Sigmoid colon (tissue), 4 donors: Measurements from ENCODE around the gene ATG4B.

Experiments used
- CTCF ChIP-seq, 4 experiments: fragments of 450-650 bp in 3 of 4; fragments of 200-600 bp in 1 of 4; IDR thresholded peaks; one replicate each; pipeline ENCODE4 v1.5.1; 2016 to 2019; ENCODE audit warnings: antibody characterized with exemption in 4 of 4, mild to moderate bottlenecking in 3 of 4, moderate library complexity in 2 of 4
- EP300 ChIP-seq, 4 donors: sonication (generic); formaldehyde crosslinking; IDR thresholded peaks; one replicate each; pipeline ENCODE4 v1.6.1; 2017; ENCODE audit warnings: antibody characterized with exemption in 4 of 4
- POLR2A ChIP-seq, 2 donors: fragments of 450-650 bp; IDR thresholded peaks; one replicate each; pipeline ENCODE4 v1.6.1; 2016; ENCODE audit warnings: antibody characterized with exemption in 2 of 2, mild to moderate bottlenecking in 2 of 2, moderate library complexity in 2 of 2
- POLR2AphosphoS5 ChIP-seq, 4 donors: sonication (generic); formaldehyde crosslinking; IDR thresholded peaks; one replicate each; pipeline ENCODE4 v1.6.1; 2017; ENCODE audit warnings: antibody characterized with exemption in 4 of 4

DNA sequence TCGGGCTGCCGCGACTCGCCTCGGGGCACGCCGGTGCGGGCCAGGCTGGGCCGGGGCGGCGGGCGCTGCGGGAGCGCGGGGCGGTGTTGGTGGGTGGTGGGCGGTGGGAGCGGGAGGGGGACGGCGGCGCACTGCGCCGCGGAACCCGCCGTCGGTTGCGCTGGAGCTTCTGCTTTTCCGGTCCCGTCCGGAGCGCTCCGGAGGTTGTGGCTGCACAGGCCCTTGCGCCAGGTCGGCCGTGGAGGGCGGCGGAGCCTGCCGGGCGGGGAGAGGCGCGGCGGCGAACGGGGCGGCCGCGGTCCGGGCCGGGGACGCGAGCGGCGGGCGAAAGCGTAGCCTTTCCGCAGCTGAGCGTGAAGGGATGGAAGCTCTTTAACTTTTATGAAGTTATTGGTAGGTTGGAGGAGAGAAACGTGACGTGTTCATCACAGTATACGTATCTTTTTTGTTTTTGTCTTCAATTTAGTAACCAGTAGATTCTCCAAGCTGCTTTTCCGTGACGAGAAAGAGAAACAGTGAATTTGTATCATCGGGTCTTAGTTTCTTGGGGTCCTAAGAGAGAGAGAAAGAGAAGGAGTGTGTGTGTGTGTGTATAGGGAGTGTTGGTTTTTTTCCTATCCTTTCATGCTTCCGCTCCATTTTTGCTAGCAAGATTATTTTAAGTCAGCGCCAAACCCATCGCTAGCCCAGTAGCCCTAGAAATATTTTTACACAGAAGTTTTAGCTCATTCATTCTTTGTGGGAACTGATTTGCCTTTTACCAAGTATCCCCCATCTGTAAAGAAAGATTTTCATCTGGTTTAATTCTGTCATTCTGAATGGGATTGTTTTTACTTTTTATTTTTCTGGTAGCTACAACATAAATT lies 535 bp downstream of the ATG4B start:
- no peak for TF ChIP-seq CTCF (IDR thresholded peaks at IDR 0.05)
- no peak for TF ChIP-seq EP300 (IDR thresholded peaks at IDR 0.05)
- TF ChIP-seq POLR2A (IDR thresholded peaks at IDR 0.05): no peak
- no peak for TF ChIP-seq POLR2AphosphoS5 (IDR thresholded peaks at IDR 0.05)
